WTC11 (cell line): Measurements from ENCODE around the gene IGFN1. TPM values are rescaled to one million over a fixed set of nuclear protein-coding genes. Genes with fewer than 3 reads are reported as not detected.

Experiments
- ATAC-seq: fragments of 200-7000 bp; cut with Tn5 transposase; 2 replicates; pipeline ENCODE4 v1.10.0; 2021; ENCODE audit warnings: mild to moderate bottlenecking, moderate library complexity
- CTCF ChIA-PET: fragments of 300-600 bp; sonication (Branson Sonifier 250); formaldehyde crosslinking; loops from one replicate; lab custom pipeline; 2021; ENCODE audit warnings: antibody characterized with exemption; lab: Charles Lee
- POLR2A ChIA-PET: fragments of 350-600 bp; sonication (Branson Sonifier 250); formaldehyde crosslinking; loops from one replicate; lab custom pipeline; 2021; ENCODE audit warnings: antibody characterized with exemption; lab: Charles Lee
- DNase-seq: peaks from one replicate; pipeline ENCODE4 v3.0.0; 2021; ENCODE audit warnings: low spot score
- H3K27ac Mint-ChIP-seq: 2 replicates; pipeline ENCODE4 v1.8.0; 2021; ENCODE audit warnings: mixed read lengths
- H3K27me3 Mint-ChIP-seq: 2 replicates; pipeline ENCODE4 v1.8.0; 2021; ENCODE audit warnings: low read depth, mild to moderate bottlenecking, moderate library complexity, mixed read lengths
- H3K36me3 Mint-ChIP-seq: 2 replicates; pipeline ENCODE4 v1.8.0; 2021; ENCODE audit warnings: mixed read lengths
- H3K4me1 Mint-ChIP-seq: 2 replicates; pipeline ENCODE4 v1.8.0; 2022; ENCODE audit warnings: mixed read lengths
- H3K4me3 Mint-ChIP-seq: 2 replicates; pipeline ENCODE4 v1.8.0; 2021; ENCODE audit warnings: mild to moderate bottlenecking, moderate library complexity, mixed read lengths
- H3K9me3 Mint-ChIP-seq: 2 replicates; pipeline ENCODE4 v1.8.0; 2021; ENCODE audit warnings: mixed read lengths
- AFF4 ChIP-seq: sonication (generic); formaldehyde crosslinking; IDR thresholded peaks from 2 replicates; pipeline ENCODE4 v1.8.1; 2023; ENCODE audit warnings: mild to moderate bottlenecking, missing genetic modification reagents, borderline replicate concordance
- CBFB ChIP-seq: sonication (generic); formaldehyde crosslinking; IDR thresholded peaks from 2 replicates; pipeline ENCODE4 v1.8.1; 2022; ENCODE audit warnings: mild to moderate bottlenecking, low read depth, missing genetic modification reagents
- FOXJ3 ChIP-seq: sonication (generic); formaldehyde crosslinking; IDR thresholded peaks from 2 replicates; pipeline ENCODE4 v1.9.0; 2021; ENCODE audit warnings: missing genetic modification reagents, mild to moderate bottlenecking, borderline replicate concordance
- HMGA2 ChIP-seq: fragments of 250-450 bp; sonication (Bioruptor Pico); IDR thresholded peaks from 2 replicates; pipeline ENCODE4 v1.4.0; 2021; ENCODE audit warnings: mild to moderate bottlenecking, moderate library complexity
- IRF2 ChIP-seq: sonication (generic); formaldehyde crosslinking; IDR thresholded peaks from 2 replicates; pipeline ENCODE4 v1.8.0; 2022; ENCODE audit warnings: low read depth, missing genetic modification reagents, borderline replicate concordance
- MAX ChIP-seq: sonication (generic); formaldehyde crosslinking; IDR thresholded peaks from 2 replicates; pipeline ENCODE4 v1.8.0; 2022; ENCODE audit warnings: mild to moderate bottlenecking, missing genetic modification reagents
- RELA ChIP-seq: sonication (generic); formaldehyde crosslinking; IDR thresholded peaks from 2 replicates; pipeline ENCODE4 v1.8.1; 2022; ENCODE audit warnings: missing genetic modification reagents, mild to moderate bottlenecking, borderline replicate concordance
- SOX15 ChIP-seq: fragments of 250-450 bp; sonication (Bioruptor Pico); IDR thresholded peaks from 2 replicates; pipeline ENCODE4 v1.9.0; 2021; ENCODE audit warnings: mild to moderate bottlenecking
- TP53 ChIP-seq: sonication (generic); formaldehyde crosslinking; IDR thresholded peaks from 2 replicates; pipeline ENCODE4 v1.8.1; 2023; ENCODE audit warnings: mild to moderate bottlenecking, missing genetic modification reagents
- ZMAT4 ChIP-seq: fragments of 250-450 bp; sonication (Bioruptor Pico); IDR thresholded peaks from 2 replicates; pipeline ENCODE4 v1.9.0; 2021; ENCODE audit warnings: mild to moderate bottlenecking
- ZNF138 ChIP-seq: sonication (generic); formaldehyde crosslinking; conservative IDR thresholded peaks from 2 replicates; pipeline ENCODE4 v1.8.1; 2022; ENCODE audit warnings: mild to moderate bottlenecking, moderate library complexity, missing genetic modification reagents
- ZNF263 ChIP-seq: sonication (generic); formaldehyde crosslinking; IDR thresholded peaks from 2 replicates; pipeline ENCODE4 v1.8.1; 2022; ENCODE audit warnings: low read depth, mild to moderate bottlenecking, moderate library complexity, missing genetic modification reagents
- ZSCAN18 ChIP-seq: fragments of 250-450 bp; sonication (Bioruptor Pico); IDR thresholded peaks from 2 replicates; pipeline ENCODE4 v2.1.2; 2022; ENCODE audit warnings: mild to moderate bottlenecking, moderate library complexity
- total RNA-seq: library from RNA; stranded (reverse); gene quantifications from 3 replicates; pipeline ENCODE4 v1.2.3, GENCODE V29; 2021
- TF ChIP-seq, protein P1 (sequence below): sonication (generic); formaldehyde crosslinking; IDR thresholded peaks from 2 replicates; pipeline ENCODE4 v1.8.1; 2023; ENCODE audit warnings: mild to moderate bottlenecking, missing genetic modification reagents
- TF ChIP-seq, protein P2 (sequence below): sonication (generic); formaldehyde crosslinking; IDR thresholded peaks from 2 replicates; pipeline ENCODE4 v1.8.0; 2022; ENCODE audit warnings: mild to moderate bottlenecking, missing genetic modification reagents
- TF ChIP-seq, protein P3 (sequence below): sonication (generic); formaldehyde crosslinking; conservative IDR thresholded peaks from 2 replicates; pipeline ENCODE4 v1.8.1; 2023; ENCODE audit warnings: mild to moderate bottlenecking, low read depth, missing genetic modification reagents, moderate library complexity

IGFN1 gene
- total RNA-seq, 1 experiment from 2014 or later = 0.11 TPM

GRCh38 chr1:201191653-201192260 lies 1.1 kb downstream of the IGFN1 start:
- no peaks in the 10 kb centered on the region for H3K36me3 Mint-ChIP-seq
- TF ChIP-seq, protein P1, sequence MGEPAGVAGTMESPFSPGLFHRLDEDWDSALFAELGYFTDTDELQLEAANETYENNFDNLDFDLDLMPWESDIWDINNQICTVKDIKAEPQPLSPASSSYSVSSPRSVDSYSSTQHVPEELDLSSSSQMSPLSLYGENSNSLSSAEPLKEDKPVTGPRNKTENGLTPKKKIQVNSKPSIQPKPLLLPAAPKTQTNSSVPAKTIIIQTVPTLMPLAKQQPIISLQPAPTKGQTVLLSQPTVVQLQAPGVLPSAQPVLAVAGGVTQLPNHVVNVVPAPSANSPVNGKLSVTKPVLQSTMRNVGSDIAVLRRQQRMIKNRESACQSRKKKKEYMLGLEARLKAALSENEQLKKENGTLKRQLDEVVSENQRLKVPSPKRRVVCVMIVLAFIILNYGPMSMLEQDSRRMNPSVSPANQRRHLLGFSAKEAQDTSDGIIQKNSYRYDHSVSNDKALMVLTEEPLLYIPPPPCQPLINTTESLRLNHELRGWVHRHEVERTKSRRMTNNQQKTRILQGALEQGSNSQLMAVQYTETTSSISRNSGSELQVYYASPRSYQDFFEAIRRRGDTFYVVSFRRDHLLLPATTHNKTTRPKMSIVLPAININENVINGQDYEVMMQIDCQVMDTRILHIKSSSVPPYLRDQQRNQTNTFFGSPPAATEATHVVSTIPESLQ (CRISPR knock-in tag) = no peak
- TF ChIP-seq, protein P2, sequence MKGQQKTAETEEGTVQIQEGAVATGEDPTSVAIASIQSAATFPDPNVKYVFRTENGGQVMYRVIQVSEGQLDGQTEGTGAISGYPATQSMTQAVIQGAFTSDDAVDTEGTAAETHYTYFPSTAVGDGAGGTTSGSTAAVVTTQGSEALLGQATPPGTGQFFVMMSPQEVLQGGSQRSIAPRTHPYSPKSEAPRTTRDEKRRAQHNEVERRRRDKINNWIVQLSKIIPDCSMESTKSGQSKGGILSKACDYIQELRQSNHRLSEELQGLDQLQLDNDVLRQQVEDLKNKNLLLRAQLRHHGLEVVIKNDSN = no peak
- TF ChIP-seq ZNF263 (CRISPR knock-in tag) (no peak), ZNF138 (no peak), HMGA2 (CRISPR knock-in tag) (no peak), SOX15 (CRISPR knock-in tag) (no peak), AFF4 (CRISPR knock-in tag) (no peak), CBFB (CRISPR knock-in tag) (no peak), ZMAT4 (CRISPR knock-in tag) (no peak), IRF2 (CRISPR knock-in tag) (no peak), TP53 (CRISPR knock-in tag) (no peak), FOXJ3 (no peak), RELA (CRISPR knock-in tag) (no peak), MAX (CRISPR knock-in tag) (no peak), ZSCAN18 (CRISPR knock-in tag) (no peak)
- TF ChIP-seq, protein P3, sequence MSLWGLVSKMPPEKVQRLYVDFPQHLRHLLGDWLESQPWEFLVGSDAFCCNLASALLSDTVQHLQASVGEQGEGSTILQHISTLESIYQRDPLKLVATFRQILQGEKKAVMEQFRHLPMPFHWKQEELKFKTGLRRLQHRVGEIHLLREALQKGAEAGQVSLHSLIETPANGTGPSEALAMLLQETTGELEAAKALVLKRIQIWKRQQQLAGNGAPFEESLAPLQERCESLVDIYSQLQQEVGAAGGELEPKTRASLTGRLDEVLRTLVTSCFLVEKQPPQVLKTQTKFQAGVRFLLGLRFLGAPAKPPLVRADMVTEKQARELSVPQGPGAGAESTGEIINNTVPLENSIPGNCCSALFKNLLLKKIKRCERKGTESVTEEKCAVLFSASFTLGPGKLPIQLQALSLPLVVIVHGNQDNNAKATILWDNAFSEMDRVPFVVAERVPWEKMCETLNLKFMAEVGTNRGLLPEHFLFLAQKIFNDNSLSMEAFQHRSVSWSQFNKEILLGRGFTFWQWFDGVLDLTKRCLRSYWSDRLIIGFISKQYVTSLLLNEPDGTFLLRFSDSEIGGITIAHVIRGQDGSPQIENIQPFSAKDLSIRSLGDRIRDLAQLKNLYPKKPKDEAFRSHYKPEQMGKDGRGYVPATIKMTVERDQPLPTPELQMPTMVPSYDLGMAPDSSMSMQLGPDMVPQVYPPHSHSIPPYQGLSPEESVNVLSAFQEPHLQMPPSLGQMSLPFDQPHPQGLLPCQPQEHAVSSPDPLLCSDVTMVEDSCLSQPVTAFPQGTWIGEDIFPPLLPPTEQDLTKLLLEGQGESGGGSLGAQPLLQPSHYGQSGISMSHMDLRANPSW (CRISPR knock-in tag) = no peak
- H3K4me3 Mint-ChIP-seq = no peak overlapping the region
- no peak for ATAC-seq
- H3K27me3 Mint-ChIP-seq = peaks cover 6% of the 10 kb centered on the region
- H3K4me1 Mint-ChIP-seq = peaks cover 6% of the 10 kb centered on the region
- no peaks in the 10 kb centered on the region for H3K9me3 Mint-ChIP-seq
- ChIA-PET POLR2A (no interaction called here), CTCF (interaction anchor here (0.5 to 1.7 kb wide), 3 partner anchors 63 to 220 kb away, joined by 3 to 5 read pairs (median 4); no protein-coding TSS in a partner anchor)
- no peak overlapping the region for H3K27ac Mint-ChIP-seq
- DNase-seq = no peak
